Measurements from ENCODE around the gene ADAMTS14. TPM values are rescaled to one million over a fixed set of nuclear protein-coding genes. Genes with fewer than 3 reads are reported as not detected.

The ADAMTS14 gene
- total RNA-seq, 3 donors from 2014 or later: 1.8 to 2.1 (median 2.1) TPM

DNA sequence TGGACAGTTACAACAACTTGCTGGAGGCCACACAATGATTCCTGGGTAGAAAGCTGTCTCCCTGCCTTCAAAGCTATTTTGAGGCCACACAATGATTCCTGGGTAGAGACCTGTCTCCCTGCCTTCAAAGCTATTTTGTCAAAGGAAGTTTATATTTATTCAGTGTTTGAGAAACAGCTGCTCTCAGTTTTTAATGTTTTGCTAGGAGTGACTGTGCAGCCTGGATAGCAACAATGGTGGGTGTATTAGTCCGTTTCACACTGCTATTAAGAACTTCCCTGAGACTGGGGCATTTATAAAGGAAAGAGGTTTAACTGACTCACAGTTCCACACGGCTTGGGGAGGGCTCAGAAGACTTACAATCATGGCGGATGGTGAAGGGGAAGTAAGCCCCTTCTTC, 139.6 kb downstream of the ADAMTS14 start:
- DNase-seq (no peak), ATAC-seq (no peak)
- Histone ChIP-seq H3K9me3 (no peaks in the 10 kb centered on the region), H3K36me3 (ENCODE audit: low read depth) (no peaks in the 10 kb centered on the region), H3K4me1 (ENCODE audit: low read depth) (peaks cover 3% of the 10 kb centered on the region), H3K4me3 (no peak overlapping the region)
- intact Hi-C loops (cut with DNase I, micrococcal nuclease): loop anchor here in 1 of 2 donors (5.0 kb wide), 1 partner anchor 70 kb away; no protein-coding TSS in a partner anchor
- TF ChIP-seq, protein P1, sequence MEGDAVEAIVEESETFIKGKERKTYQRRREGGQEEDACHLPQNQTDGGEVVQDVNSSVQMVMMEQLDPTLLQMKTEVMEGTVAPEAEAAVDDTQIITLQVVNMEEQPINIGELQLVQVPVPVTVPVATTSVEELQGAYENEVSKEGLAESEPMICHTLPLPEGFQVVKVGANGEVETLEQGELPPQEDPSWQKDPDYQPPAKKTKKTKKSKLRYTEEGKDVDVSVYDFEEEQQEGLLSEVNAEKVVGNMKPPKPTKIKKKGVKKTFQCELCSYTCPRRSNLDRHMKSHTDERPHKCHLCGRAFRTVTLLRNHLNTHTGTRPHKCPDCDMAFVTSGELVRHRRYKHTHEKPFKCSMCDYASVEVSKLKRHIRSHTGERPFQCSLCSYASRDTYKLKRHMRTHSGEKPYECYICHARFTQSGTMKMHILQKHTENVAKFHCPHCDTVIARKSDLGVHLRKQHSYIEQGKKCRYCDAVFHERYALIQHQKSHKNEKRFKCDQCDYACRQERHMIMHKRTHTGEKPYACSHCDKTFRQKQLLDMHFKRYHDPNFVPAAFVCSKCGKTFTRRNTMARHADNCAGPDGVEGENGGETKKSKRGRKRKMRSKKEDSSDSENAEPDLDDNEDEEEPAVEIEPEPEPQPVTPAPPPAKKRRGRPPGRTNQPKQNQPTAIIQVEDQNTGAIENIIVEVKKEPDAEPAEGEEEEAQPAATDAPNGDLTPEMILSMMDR (IDR thresholded peaks at IDR 0.05): no peak

Other genes starting within 250 kb of the ADAMTS14 start
- not detected for gene NODAL, start 230.8 kb upstream of the ADAMTS14 start, total RNA-seq
- gene PALD1, start 193.7 kb upstream of the ADAMTS14 start, total RNA-seq: 10 to 100 TPM in 1 of 3 donors, 1 to 10 TPM in 2; 1.9 to 15.9 (median 3.2) TPM
- gene PRF1, start 69.8 kb upstream of the ADAMTS14 start, total RNA-seq: 1 to 10 TPM; 2.5 to 3.7 (median 3.0) TPM
- gene TBATA, start 112.9 kb downstream of the ADAMTS14 start, total RNA-seq: not detected
- gene SGPL1, start 143.4 kb downstream of the ADAMTS14 start, total RNA-seq: 10 to 100 TPM; 50.5 to 67.2 (median 55.5) TPM
- gene PCBD1, start 216.1 kb downstream of the ADAMTS14 start, total RNA-seq: 10 to 100 TPM; 81.4 to 86.8 (median 86.7) TPM

Data from mucosa of descending colon (tissue), 3 donors.